ENCODE data around the gene BBS1.

BBS1 gene

DNA sequence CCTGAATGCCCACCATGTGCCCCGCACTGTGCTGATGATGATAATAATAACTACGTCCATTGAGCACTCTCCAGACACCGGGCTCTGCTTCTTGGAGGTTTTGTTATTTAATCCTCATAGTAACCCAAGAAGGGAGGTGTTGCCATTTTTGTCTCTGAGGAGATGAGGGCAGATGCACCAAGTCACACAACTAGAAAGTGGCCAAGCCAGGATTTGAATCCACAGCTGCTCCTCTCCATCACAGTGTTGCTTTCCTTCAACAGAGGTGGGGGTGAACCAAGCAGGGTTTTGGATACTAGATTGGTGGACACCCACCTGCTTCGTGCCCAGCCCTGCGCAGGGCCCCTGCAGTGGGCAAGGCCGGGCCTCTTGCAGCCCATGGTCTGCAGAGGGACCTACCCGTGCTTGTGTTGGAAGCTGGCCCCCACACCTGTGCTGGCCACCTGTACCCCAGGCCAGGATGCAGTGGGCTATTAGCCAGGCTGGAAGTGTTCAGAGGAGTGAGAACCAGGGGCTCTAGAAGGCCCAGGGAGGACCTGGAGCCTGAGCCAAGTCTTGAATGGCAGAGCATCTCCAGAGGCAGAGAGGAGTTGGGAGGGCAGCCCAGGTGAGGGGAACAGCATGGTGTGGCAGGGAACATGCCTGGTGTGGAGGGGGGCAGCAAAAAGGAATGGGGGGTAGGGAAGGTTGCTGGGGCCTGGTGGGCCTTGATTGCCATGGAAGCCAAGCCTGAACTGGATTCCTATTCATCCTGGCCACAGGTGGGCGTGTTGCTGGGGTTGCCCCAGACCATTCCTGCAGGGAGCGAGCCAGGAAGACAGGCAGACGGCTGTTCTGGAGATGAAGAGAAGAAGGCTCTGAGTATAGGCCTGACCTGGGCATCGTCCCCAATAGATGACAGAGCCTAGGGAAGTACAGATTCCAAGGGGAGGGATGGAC, 32.9 kb upstream of the BBS1 start:
- no peak for DNase-seq

DNA sequence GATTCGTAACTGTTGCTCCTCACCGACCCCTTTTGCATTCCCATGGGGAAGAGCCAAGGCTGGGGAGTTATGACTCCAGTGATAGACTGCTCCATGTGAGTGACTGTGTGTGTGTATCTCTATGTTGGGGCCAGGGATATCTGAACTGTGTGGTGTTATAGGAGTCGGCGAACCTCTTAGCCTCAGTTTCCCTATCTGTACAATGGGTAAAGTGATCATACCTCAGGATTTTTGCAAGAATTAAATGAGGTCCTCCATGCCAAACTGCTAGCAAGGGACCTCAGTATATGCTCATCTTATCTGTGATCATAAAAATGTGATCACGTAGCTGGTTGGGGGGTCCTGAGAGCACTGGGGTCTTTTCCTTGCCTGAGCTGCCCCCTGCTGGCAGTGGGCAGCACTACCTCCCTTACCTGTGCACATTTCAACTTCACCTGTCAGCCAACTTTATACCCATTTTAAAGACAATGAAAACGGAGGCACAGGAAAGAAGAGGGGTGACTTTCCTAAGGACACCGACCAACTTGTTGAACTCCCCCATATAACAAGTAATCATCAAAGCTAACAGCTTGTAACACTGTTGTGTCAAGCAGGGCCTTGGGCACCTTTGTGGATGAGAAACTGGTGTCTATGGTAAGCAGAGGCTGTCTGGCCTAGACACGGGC, 31.6 kb upstream of the BBS1 start:
- DNase-seq = peak; percentile 16

DNA sequence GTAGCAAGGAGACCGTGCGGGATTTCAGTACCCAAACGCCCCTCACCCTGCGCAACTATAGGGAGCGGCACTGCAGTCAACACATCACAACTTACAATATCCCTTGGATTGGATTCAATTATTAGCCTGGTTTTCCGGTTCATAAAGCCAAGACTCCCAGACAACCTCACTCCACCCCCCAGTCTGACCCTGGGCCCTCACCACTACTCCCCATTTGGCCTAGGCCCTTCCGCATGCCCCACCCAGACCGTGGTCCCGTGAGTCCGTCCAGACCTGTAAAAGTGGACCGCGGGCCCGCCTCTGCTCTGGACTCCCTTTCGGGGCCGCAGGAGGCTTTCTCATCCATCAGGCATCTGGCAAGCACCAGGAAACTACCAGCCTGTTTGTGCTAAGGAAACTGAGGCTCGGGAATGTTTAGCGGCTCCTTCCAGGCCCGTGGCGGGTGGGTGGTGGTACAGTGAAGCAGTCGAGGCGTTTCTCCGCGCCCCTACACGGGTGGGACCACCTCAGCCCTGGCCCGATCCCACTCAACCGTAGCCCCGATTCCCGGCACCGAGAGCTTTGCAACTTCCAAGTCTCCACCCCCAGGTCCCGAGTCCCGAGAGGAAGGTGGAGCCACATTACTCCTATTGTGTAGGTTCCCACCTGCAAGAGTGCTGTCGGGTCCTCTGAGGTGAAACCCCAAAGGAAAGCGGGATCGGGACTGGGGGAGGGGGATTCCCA, 30.9 kb upstream of the BBS1 start:
- DNase-seq = no peak

DNA sequence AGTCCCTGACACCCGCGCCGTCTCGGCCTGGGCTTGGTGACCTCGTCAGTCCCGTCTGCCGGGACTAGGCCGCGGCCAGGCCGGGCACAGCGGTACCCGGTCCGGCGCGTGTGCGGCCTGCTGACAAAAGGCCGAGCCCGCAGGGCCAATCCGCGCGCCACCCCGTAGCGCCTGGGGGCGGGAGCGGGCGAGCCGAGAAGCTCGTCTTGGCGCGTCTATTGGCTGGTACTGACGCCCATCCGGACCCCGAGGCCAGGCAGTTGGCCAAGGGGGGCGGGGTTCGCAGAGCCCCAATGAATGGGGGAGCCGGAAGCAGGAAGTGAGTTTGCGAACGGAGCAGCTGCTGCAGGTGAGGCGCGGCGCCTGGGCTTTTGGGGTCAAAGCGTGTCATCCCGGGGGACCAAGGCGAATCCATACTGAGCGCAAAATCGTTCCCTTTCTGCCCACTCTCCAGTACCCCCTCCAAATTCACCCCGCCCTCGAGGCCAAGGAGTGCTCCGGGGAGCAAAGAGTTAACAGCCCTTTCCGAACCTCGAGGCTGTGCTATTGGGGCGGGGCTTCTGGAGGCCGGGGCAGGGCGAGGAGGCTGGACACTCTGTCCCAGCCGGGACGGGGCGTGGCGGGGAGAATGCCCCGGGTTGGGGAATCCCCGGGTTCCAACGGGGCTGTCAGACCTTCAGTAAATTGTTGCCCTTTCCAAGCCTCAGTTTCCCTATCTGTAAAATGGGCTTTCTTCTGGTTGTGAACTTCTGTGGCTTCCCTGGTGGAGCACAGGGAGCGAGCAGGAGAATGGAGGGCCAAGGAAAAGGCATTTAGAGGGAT, 30.1 kb upstream of the BBS1 start, which contains the start of gene DPP3:
TSS of gene DPP3 (plus strand) at position 318 of the 822 bp plus-strand sequence. CDS start 1,767 bp downstream, outside the sequence.
- peak; percentile 91 for DNase-seq

DNA sequence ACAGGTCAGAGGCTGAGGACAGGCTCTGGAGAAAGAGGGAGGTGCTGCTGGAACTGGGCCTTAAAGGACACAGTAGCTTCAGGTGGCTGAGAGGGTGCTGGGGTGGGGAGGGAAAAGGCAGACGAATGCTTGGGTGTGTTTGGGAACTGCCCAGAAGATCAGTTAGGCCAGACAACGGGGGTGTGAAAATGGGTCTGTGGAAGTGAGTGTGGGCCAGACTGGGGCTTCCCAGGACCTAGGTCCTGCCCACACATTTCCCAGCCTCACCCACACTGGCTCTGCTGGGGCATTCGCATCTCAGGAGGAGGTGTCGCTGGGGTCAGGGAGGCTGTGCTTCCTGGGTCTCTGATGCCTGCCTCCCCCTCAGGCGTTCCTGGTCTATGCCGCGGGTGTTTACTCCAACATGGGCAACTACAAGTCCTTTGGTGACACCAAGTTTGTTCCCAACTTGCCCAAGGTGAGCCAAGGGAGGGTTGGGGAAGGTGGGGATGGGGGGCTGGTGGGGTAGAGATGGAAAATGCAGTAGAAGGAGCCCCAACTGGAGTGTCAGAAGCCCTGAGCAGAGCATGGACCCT, 25.5 kb upstream of the BBS1 start:
- no peak for DNase-seq

DNA sequence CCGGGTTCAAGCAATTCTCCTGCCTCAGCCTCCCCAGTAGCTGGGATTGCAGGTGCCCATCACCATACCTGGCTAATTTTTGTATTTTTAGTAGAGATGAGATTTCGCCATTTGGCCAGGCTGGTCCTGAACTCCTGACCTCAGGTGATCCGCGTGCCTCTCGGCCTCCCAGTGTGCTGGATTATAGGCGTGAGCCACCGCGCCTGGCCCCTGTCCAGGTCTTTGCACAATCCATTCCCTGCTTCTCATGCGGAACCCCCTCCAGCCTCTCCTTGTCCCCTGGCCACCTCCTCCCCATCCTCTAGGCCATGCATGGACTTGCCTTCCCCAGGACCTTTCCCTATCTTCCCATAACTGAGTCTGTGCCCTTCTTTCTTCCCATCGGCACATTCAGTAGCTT, 21.5 kb upstream of the BBS1 start:
- no peak for DNase-seq

DNA sequence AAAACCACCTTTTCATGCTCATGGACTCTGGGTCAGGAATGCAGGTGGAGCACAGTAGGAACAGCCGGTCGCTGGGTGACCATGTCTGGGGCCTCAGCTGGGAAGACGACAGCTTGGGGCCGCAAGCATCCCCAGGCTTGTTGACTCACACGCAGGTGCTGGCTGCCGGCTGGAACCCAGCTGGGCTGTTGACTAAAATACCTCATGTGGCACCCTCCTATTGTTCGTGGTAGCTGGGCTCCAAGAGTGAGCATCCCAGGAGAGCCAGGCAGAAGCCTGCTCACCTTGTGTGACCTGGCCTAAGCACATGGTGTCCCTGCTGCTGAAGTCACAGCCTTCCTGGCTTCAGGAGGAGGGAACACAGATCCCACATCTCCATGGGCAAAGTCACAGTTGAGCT, 20.8 kb upstream of the BBS1 start:
- no peak for DNase-seq

DNA sequence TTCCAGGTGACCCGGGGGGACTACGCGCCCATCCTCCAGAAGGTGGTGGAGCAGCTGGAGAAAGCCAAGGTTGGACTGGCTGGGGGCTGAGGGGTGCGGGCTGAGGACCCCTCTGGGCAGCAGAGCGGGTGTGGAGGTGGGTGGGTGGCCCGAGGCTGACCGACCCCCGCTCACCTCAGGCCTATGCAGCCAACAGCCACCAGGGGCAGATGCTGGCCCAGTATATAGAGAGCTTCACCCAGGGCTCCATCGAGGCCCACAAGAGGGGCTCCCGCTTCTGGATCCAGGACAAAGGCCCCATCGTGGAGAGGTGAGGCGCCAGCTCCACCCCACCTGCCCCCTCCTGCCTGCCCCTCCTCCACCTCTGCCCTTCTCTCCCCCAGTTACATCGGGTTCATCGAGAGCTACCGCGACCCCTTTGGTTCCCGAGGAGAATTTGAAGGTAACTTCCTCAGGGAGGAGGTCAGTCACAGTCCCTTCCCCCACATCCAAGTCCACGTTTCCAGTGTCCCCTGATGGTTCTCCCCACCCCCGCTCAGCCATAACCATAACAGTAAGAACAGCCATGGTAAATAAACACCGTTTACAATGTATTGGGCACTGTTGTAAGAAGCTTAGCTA, 19.0 kb upstream of the BBS1 start:
- DNase-seq = no peak

DNA sequence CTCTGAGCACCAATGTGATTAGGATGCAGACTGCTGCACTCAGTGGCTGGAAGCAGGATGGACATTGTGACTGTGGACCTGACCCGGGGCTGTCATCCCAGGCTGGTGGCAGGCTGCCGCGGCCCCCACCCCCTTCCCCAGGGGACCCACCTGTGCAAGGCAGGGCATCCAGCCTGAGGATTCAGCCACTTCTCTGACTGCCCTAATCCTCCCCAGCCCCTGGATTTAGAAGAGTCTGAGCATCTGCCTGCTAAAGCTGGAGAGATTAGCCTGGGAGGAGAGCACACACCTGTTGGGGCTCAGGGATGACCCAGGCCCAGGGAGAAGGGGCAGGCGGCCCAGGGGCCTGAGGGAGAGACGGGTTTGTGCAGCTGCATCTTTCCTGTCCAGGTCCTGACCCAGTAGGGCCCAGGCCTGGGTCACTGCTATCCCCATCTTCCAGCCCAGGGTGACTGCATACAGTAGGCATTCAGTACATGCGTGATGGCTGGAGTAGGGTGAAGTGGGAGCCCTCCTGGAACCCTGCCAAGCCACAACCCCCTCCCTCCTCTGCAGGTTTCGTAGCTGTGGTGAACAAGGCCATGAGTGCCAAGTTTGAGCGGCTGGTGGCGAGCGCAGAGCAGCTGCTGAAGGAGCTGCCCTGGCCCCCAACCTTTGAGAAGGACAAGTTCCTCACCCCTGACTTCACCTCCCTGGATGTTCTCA, 18.1 kb upstream of the BBS1 start:
- DNase-seq = no peak

DNA sequence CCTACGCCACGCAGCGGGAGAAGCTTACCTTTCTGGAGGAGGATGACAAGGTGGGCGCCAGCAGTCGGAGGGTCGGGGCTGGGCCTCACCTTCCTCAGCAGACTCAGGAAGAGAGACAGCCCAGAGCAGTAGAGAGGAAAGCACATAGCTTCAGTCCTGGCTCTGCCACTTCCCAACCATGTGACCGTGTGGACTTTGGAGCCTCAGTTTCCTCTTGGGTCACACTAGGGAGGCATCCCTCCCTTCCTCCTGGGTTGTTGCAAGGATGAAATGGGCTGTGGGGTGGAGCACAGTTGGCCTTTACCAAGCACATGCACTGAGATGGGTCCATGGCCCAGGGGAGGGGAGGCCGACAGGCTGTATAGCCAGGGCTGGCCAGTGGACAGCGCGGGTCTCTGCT, 17.3 kb upstream of the BBS1 start:
- no peak for DNase-seq

DNA sequence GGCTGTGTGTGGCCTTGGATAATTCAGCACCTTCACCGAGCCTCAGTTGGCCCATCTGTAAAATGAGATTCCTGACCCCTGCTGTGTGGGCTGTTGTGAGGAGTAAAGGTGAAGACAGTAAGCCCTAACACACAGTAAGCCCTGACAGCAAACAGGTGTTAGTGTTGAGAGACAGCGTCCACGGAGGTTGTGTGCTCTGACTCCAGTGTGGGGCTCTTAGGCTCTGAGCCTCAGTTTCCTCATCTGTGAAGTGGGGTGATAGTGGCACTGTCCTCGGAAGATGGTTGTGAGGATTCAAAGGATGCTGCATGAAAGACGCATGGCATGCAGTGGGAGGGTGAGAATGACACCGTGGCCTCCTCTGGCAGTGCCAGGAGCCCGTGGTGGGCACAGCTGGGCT, 16.0 kb upstream of the BBS1 start:
- DNase-seq = no peak

DNA sequence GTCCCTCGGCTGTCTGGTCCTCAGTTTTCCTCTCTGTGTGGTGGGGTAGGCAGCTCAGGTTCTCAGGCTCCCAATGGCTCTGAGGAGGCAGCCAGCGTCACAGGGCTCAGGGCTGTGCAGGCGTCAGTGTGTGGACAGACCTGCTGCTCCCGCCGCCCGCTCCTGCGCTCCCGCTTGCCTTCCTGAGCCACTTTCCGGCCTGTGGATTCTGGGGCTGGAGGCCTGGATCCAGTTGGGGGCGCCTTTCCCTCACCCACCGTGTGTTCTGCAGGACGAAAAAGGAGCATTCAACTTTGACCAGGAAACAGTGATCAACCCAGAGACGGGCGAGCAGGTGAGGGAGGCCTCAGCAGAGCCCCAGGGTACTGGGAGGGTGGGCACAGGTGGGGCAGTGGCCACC, 15.5 kb upstream of the BBS1 start:
- no peak for DNase-seq

DNA sequence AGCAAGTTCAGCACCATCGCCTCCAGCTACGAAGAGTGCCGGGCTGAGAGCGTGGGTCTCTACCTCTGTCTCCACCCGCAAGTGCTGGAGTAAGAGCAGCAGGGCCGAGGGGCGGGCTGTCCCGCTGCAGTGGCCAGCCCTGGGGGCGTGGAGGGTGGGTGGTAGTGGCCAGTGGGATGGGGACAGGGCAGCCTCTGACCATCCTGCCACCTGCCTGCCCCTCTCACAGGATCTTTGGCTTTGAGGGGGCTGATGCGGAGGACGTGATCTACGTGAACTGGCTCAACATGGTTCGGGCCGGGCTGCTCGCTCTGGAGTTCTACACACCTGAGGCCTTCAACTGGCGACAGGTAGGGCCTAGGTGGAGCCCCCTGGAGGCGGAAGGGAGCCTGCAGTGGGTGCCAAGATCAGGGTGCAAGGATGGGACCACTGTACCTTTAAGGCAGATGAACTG, 15.0 kb upstream of the BBS1 start:
- no peak for DNase-seq

DNA sequence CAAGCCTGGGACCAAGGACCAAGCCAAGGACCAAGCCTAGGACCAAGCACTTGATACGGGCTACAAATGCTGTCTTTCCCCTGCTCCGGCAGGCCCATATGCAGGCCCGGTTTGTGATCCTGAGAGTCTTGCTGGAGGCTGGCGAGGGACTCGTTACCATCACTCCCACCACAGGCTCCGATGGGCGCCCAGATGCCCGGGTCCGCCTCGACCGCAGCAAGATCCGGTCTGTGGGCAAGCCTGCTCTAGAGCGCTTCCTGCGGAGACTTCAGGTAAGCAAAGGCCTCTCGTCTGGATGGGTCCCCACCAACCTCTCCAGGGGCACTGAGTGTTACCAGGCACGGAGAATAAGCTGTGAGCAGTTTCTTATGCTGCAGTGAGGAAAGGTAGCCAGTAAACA, 13.2 kb upstream of the BBS1 start:
- DNase-seq = no peak

DNA sequence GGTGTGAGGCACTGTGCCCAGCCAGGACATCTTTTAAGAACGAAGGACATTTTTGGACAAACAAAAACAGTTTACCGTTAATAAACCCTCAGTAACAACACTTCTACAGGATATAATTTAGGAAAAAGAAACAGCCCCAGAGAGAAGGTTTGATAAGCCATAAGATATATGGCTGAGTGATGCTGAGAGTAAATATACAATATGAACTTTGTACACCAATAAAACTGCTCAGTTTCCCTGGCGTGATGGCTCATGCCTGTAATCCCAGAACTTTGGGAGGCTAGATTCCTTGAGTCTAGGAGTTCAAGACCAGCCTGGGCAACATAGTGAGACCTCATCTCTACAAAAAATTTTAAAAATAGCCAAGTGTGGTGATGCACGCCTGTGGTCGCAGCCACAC, 11.9 kb upstream of the BBS1 start:
- no peak for DNase-seq

DNA sequence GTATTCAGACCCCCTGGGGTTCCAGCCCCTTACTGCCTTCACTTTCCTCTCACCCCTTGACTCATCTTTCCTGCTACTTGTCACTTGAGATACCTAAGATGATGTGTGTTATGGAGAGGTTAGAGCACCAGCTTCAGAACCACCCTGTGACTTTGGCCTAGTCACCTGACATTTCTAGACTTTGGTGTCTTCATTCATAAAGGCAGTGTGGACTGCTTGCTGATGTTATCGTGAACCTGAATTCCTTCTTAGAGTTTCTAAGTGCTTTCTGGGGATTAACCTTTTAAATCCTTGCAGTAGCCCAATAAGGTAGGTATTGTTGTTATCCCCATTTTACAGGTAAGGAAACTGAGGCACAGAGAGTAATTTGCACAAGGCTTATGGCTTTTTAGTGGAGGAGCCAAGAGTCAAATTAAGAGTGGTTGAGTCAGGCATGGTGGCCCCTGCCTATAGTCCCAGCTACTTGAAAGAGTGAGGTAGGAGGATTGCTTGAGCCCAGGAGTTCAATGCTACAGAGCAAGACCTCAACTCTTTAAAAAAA, 5.1 kb upstream of the BBS1 start:
- DNase-seq = no peak

DNA sequence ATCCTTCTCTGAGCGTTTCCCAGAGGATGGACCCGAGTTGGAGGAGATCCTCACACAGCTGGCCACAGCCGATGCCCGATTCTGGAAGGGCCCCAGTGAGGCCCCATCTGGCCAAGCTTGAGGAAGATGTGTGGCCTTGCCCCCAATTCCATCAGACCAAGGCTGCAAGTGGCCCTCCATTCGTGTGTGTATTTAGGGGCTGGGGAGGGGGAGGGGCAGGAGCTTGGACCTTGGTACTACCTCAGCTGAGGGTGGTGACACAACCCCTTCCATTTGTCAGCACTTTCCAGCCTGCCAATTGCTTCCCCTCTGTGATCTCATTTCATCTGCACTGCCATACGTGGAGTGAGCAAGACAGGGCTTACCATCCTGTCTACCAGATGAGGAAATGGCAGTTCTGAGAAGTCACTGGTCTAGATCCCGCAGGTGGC, 1.3 kb upstream of the BBS1 start:
- DNase-seq = no peak

DNA sequence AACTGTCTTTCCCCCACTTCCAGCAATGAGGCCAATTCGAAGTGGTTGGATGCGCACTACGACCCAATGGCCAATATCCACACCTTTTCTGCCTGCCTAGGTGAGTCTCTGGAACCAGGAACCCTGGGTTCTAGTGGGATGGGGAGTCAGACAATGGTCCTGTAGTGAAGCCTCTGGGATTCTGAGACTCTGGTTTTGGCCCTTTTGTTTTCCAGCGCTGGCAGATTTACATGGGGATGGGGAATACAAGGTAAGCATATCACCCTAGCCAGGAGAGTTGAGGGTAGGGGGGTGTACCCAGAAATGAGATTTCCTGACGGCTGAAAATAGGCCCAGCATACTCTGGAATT, 530 bp downstream of the BBS1 start:
- DNase-seq = no peak

DNA sequence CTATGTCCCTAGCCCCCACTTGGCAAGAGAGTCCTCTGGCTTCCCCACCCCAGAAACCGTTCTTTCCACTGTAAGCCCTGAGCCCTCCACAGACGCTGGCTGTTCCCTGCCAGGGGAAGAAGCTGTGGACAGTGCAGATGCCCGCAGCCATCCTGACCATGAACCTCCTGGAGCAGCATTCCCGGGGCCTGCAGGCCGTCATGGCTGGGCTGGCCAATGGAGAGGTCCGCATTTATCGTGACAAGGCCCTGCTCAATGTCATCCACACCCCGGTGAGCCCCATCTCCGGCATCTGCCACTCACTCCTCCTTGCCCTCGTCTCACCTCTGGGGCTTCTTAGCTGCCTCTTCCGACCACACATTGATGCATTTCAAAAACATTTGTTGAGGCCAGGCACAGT, 13.2 kb downstream of the BBS1 start:
- DNase-seq = no peak

DNA sequence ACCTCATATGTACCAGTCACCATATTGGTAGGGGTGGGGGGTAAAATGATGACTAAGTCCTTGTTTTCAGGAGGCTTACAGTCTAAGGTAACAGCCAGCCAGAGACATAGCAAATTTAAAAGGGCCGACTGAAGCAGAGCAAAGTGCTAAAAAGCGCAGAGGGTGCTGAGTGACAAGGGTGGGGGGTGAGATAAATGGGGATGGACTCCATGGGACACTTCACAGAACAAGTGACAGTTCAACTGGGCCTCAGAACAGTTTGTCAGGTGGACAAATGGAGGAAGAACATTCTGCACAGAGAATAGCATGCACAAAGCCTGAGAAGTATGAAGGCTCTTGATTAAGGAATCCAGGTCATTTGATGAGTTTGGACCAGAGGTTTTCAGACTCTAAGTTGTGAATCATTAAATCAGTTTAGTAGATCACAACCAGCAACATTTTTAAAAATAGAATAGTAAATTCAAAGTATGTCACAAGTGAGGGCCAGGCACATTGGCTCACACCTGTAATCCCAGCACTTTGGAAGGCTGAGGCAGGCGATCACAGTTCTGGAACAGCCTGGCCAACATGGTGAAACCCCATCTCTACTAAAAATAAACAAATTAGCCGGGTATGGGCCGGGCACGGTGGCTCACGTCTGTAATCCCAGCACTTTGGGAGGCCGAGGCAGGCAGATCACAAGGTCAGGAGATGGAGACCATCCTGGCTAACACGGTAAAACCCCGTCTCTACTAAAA, 14.0 kb downstream of the BBS1 start:
- DNase-seq = no peak

All from effector CD8-positive, alpha-beta T cell (primary cell).